ENCODE measurements around the gene ANXA6.
A peak's percentile ranks its signal among the peaks of the same experiment; 100 is the strongest.

The ANXA6 gene

DNA sequence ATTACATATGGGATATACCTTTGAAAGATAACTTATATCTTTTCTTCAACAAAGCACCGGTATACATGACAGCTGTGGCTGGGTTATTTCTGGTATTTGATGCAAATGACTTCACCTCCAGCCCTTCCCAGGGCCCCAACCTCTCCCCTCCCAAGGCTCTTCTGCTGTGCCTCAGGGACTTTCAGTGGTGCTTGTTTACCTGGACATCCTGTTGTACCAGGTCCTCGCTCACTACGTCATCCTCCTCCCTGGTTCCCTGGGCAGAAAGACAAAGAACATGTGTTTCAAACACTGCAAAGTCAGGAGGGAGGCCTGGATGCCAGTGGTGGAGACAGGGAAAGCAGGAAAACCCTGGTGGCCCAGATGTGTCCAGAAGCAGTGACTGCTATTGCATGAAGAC, 23.4 kb downstream of the ANXA6 start:
- ATAC-seq (no peak), DNase-seq (no peak)
- Mint-ChIP-seq H3K36me3 (ENCODE audit: low read depth) (peaks cover 86% of the 10 kb centered on the region), H3K27me3 (no peaks in the 10 kb centered on the region), H3K9me3 (no peaks in the 10 kb centered on the region), H3K4me1 (peaks cover 72% of the 10 kb centered on the region), H3K4me3 (no peak overlapping the region), H3K27ac (no peak overlapping the region)

DNA sequence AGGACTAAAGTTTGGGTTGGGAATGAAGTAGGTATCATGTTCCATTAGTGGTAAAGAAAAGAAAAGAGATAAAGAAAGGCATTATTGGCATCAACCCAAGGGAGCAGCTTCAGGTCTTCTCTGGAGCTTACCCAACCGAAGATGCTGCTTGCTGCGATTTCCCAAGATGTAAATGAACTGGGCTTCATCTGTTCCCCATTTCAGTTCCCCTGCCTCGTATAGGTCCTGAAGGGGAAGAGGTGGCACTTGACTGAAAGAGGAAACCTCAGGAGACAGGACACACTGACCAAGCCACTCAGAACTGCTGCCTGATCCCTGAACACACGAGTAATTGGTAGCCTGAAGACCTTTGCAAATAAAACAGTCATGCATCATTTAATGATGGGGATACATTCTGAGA, 24.6 kb downstream of the ANXA6 start:
- DNase-seq (no peak), ATAC-seq (no peak)
- peaks cover 86% of the 10 kb centered on the region for H3K36me3 Mint-ChIP-seq (ENCODE audit: low read depth)
- H3K4me1 Mint-ChIP-seq: peaks cover 72% of the 10 kb centered on the region
- H3K27ac Mint-ChIP-seq: no peak overlapping the region
- H3K4me3 Mint-ChIP-seq: no peak overlapping the region
- H3K27me3 Mint-ChIP-seq: no peaks in the 10 kb centered on the region
- no peaks in the 10 kb centered on the region for H3K9me3 Mint-ChIP-seq

DNA sequence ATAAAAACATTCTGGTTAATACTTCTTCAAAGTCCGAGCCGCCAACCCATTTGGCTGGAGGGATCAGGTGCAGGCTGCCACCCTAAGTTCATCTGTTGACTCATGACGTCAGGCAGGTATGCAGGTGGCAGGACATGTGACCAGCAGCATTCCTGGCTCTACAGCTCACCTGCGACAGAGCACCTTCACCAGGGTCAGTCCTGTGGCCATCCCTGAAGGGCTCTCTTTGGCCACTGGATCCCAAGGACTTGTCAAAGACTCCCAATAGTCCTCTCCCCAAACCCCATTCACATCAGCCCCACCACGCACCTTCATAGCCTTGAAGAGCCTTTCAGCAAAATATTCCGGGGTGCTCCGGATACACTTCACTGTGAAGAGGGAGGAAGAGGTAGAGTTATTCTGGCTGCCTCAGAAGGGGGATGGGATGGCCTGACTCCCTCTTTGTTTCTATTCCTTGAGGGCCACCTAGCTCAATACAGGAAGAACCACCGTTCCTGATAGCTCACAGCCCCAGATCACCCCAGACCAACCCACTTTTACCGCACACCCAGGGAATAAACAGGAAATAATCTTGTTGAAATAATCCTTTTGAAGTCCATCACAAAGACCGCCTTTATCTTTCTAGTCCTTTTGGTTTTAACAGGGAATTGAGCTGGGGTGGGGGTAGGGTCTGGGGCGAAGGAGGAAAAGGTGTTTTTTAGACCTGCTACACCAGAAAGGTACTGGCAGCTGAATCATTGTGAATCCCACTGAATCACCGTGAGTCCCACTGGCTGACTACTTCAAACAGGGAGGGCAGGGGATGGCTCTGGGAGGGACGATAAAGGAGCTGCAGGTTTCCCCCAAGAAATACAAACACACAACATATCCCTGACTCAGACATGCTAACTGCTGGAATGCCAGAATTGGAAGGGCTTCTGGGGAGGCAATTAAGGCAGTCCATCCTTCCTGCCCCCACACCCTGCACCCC, 26.4 kb downstream of the ANXA6 start:
- no peak overlapping the region for H3K4me3 Mint-ChIP-seq
- peaks cover 84% of the 10 kb centered on the region for H3K36me3 Mint-ChIP-seq (ENCODE audit: low read depth)
- peak overlapping the region; percentile 83 for H3K27ac Mint-ChIP-seq
- no peaks in the 10 kb centered on the region for H3K27me3 Mint-ChIP-seq
- peaks cover 81% of the 10 kb centered on the region for H3K4me1 Mint-ChIP-seq
- DNase-seq (no peak), ATAC-seq (peak; percentile 26)
- no peaks in the 10 kb centered on the region for H3K9me3 Mint-ChIP-seq

DNA sequence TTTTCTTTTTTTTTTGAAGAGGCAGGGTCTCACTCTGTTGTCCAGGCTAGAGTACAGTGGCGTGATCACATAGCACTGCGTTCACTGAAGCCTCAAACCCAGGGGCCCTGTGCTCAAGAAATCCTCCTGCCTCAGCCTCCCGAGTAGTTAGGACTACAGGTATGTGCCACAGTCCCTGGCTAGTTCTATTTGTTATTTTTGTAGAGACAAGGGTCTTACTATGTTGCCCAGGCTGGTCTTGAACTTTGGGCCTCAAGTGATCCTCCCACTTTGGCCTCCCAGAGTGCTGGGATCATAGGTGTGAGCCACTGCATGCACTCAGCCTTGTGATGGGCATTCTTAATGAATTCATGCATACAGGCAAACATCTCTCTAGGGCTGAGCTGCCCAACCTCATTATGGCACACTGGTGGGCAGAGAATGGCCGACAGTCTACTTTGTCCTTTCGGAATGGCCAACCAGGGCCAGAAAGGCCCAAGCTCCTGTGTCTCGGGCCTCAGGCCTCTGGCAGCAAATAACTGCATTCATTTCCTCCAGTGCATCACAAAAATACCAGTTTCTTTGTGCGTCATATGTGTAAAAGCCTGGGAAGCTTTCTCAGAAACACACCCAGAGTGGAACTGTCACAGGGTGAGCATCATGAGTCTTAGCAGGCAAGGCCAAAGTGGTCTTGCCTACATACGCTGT, 27.2 kb downstream of the ANXA6 start:
- Mint-ChIP-seq H3K4me3 (no peak overlapping the region), H3K27ac (no peak overlapping the region), H3K9me3 (no peaks in the 10 kb centered on the region), H3K36me3 (ENCODE audit: low read depth) (peaks cover 85% of the 10 kb centered on the region), H3K4me1 (peaks cover 86% of the 10 kb centered on the region), H3K27me3 (no peaks in the 10 kb centered on the region)
- ATAC-seq: no peak
- DNase-seq: no peak

DNA sequence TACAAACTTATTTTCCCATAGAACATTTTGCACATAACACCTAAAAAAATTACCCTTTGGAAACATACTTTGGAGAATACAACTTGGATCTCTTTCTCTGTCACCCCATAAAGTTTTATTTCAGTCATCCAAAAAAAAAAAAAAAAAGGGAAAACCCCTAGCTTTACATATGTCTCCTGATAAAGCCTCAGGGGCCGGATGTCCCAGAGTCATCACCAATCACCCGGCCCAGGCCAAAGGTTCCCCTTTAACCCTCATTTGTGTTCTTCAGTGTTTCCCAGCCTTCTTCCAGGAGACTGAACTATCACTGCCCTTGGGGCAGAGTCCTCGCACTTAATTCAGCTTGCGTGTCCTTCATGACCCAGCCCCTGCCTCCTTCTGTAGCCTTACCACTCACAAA, 28.8 kb downstream of the ANXA6 start:
- Mint-ChIP-seq H3K36me3 (ENCODE audit: low read depth) (peaks cover 87% of the 10 kb centered on the region), H3K4me1 (peaks cover 88% of the 10 kb centered on the region), H3K27me3 (no peaks in the 10 kb centered on the region), H3K9me3 (no peaks in the 10 kb centered on the region), H3K27ac (peak overlapping the region; percentile 77), H3K4me3 (no peak overlapping the region)
- no peak for ATAC-seq
- DNase-seq: no peak

DNA sequence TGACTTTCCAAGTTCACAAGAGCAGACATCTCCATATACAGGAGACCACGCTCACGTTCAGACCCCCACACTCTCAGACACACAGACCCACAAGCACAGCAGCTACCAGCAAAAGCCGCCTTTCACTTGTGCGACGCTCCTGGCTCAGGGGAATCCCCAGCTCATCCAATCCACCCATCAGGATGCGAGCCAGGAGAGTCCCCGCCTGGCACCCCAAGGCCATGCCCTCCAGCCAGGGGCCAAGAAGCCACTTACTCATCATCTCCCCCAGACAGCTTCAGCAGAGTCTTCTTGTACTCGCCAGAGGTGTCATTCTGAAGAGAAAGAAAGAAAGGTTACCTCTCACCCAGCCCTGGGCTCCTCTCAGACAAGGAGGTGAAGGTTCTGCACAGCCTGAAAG, 29.7 kb downstream of the ANXA6 start:
- no peak for DNase-seq
- no peak for ATAC-seq
- H3K36me3 Mint-ChIP-seq (ENCODE audit: low read depth): peaks cover 87% of the 10 kb centered on the region
- no peaks in the 10 kb centered on the region for H3K27me3 Mint-ChIP-seq
- H3K27ac Mint-ChIP-seq: peak overlapping the region; percentile 70
- H3K4me1 Mint-ChIP-seq: peaks cover 89% of the 10 kb centered on the region
- no peaks in the 10 kb centered on the region for H3K9me3 Mint-ChIP-seq
- no peak overlapping the region for H3K4me3 Mint-ChIP-seq

DNA sequence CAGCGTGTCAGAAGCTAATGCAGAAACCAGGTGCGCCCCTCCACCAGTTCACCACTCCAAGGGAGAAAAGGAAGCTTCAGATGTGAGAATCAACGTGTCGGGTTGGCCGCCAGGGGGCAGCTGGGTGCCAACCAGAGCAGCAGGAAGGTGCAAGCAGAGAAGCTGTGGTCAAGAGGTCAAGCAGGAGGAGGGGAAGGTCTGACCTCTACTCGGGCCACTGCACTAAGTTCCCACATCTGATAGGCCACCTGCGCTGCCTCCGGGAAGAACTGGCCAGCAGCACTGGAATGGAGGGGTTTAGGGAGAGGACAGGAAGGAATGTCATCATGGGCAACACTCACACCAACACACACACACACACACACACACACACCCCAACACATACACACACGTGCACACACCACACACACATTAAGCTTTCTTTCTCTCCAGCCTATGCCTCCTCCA, 31.4 kb downstream of the ANXA6 start:
- no peak for ATAC-seq
- Mint-ChIP-seq H3K36me3 (ENCODE audit: low read depth) (peaks cover 86% of the 10 kb centered on the region), H3K4me3 (no peak overlapping the region), H3K4me1 (peaks cover 80% of the 10 kb centered on the region), H3K9me3 (no peaks in the 10 kb centered on the region), H3K27ac (peak overlapping the region; percentile 92), H3K27me3 (no peaks in the 10 kb centered on the region)
- DNase-seq: peak; percentile 70

DNA sequence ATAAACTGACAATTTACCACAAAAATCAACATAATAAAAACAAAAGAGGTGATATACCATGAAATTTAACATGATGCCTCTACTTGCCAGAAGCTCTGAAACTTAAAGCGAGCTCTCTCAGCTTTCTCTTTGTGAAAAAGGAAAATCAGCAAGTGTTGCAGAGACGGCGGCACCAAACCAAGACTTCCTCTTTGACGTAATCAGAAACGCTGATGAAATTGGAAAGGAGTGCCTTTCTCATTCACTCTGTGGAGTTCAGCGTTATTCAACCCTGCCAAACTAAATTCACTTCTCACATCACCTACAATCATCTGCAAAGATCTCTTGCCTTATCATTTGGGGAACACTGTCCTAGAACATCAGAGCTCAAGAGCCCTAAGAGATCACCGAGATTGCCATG, 32.2 kb downstream of the ANXA6 start:
- Mint-ChIP-seq H3K4me1 (peaks cover 76% of the 10 kb centered on the region), H3K27me3 (no peaks in the 10 kb centered on the region), H3K36me3 (ENCODE audit: low read depth) (peaks cover 86% of the 10 kb centered on the region), H3K27ac (peak overlapping the region; percentile 92), H3K9me3 (no peaks in the 10 kb centered on the region), H3K4me3 (peak overlapping the region; percentile 13)
- no peak for DNase-seq
- peak; percentile 9 for ATAC-seq

DNA sequence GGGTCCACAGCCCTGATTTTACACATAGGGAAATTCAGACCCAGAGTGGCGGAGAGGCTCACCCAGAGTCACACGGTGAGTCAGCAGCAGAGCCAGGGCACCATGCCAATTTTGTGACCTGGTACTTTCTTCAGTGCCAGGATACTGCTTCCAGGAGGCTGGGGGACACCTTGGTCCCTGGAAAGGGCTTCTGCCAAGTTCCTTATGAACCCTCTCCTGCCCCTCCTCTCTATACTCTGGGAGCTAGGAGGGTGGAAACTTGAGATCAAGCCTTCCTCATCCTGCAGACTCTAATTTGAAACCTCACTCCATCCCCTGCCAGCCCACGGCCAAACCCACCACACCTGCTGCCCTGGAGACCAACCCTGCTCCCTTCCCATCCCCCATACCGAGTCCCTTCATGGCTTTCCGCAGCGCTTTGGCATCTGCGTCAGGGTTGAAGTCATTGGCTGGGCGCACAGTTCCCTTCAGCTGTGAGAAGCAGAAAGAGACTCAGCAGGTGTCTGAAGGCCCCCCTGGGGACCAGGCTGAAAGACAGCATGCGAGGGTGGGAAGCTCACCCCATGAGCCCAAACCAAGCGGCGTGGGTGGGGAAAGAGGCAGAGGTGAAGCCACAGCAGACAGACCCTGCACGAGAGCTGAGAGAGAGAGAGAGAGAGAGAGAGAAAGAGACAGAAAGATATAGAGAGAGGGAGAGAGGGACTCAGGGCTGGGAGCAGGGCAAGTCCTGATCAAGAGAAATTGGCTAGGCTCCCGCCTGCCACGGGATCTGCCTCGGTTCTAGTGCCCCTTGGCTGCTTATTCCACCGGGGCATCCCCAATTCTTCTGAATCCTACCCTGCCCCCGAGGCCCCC, 33.5 kb downstream of the ANXA6 start:
- Mint-ChIP-seq H3K9me3 (no peaks in the 10 kb centered on the region), H3K4me3 (peak overlapping the region; percentile 68), H3K36me3 (ENCODE audit: low read depth) (peaks cover 87% of the 10 kb centered on the region), H3K27me3 (no peaks in the 10 kb centered on the region), H3K4me1 (peaks cover 66% of the 10 kb centered on the region), H3K27ac (peak overlapping the region; percentile 92)
- DNase-seq (peak; percentile 70), ATAC-seq (peak; percentile 71)

DNA sequence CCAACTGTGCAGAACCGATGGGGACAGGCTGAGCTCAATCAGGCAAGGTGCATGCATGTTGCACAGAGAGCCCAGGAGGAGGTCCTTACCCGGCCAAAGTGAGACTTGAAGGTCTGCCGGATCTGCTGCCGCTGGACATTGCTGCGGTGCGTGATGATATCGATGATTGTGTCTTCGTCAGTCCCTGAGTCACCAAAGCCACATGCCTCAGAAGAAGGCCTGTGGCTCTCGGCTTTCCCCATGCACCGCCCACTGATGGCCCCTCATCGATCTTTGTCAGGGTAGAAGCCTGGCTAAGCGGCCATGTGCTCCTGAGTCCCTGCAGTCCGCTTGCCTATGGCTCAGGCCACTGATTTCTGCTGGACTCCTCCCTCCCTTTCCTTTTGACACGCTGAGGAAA, 34.8 kb downstream of the ANXA6 start:
- ATAC-seq: no peak
- H3K27me3 Mint-ChIP-seq: no peaks in the 10 kb centered on the region
- no peaks in the 10 kb centered on the region for H3K9me3 Mint-ChIP-seq
- peak overlapping the region; percentile 55 for H3K27ac Mint-ChIP-seq
- H3K4me3 Mint-ChIP-seq: no peak overlapping the region
- DNase-seq: no peak
- H3K4me1 Mint-ChIP-seq: peaks cover 53% of the 10 kb centered on the region
- peaks cover 80% of the 10 kb centered on the region for H3K36me3 Mint-ChIP-seq (ENCODE audit: low read depth)

DNA sequence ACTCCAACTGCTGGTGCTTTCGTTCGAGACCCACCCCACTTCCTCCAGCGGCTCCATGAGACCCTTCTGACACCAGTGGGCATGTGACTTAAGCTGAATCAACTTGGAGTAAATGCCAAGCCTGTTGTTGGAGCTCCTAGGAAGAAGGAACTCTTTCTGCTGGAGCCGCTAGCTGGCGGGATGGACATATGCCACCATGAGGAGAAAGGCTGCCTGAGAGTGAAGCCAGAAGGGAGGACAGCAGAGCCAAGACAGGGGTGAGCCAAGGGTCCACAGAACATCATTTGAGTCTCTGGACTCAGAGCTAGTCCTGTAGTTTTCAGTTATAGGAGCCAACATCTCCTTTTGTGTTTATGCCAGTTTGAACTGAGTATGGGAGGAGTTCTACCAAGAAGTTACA, 35.9 kb downstream of the ANXA6 start:
- H3K9me3 Mint-ChIP-seq: no peaks in the 10 kb centered on the region
- peaks cover 45% of the 10 kb centered on the region for H3K4me1 Mint-ChIP-seq
- H3K4me3 Mint-ChIP-seq: no peak overlapping the region
- peaks cover 78% of the 10 kb centered on the region for H3K36me3 Mint-ChIP-seq (ENCODE audit: low read depth)
- ATAC-seq (no peak), DNase-seq (no peak)
- H3K27ac Mint-ChIP-seq: no peak overlapping the region
- no peaks in the 10 kb centered on the region for H3K27me3 Mint-ChIP-seq

DNA sequence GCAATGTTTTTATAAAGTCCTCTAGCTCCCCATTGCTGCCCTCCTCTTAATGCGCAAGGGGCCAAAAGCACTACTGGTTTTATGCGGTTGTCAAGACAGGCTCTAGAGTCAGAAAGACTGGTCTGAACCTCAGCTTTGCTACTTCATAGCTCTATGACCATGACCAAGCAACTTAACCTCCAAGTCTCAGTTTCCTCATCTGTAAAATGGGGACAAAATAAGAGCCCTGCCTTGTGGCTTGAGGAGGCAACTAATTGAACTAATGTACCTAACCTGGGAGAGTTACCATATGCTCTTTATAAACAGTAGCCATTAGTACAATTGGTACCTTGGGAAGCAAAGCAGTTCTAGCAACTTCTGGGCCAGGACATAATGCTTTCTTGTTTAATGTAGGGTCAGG, 36.5 kb downstream of the ANXA6 start:
- no peak overlapping the region for H3K4me3 Mint-ChIP-seq
- peaks cover 40% of the 10 kb centered on the region for H3K4me1 Mint-ChIP-seq
- H3K27ac Mint-ChIP-seq: no peak overlapping the region
- no peak for DNase-seq
- H3K27me3 Mint-ChIP-seq: no peaks in the 10 kb centered on the region
- H3K9me3 Mint-ChIP-seq: no peaks in the 10 kb centered on the region
- ATAC-seq: no peak
- peaks cover 75% of the 10 kb centered on the region for H3K36me3 Mint-ChIP-seq (ENCODE audit: low read depth)

DNA sequence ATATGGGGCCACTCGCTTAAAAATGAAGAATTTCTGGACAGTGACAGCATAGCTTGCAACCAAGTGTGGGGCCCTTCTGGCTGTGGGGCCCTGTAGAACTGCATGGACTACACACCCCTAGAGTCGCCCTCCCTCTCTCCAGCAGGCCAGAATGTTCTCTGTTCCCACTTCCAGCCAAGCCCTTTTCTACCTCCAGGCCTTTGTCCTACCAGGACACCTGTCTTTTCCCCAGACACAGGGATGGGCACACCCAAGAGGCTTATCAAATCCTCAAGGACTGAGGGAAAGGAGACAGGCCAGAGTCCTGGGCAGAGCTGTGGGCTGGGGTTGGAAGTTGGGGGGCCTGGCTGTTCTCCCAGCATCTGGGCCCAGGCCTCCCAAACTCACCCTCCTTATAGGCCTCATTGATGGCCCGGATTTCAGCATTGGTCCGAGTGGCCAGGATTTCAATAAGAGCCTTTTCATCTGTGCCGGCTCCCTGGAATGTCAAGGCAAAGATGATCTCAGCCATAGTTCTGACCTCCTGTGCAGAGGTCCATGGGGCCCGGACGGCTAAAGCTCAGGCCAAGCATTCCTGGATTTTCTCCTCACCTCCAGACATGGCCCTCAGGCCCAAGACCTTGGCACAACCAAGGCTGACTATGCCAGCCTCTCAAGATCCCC, 38.5 kb downstream of the ANXA6 start:
- H3K4me3 Mint-ChIP-seq: no peak overlapping the region
- H3K9me3 Mint-ChIP-seq: no peaks in the 10 kb centered on the region
- H3K36me3 Mint-ChIP-seq (ENCODE audit: low read depth): peaks cover 63% of the 10 kb centered on the region
- no peak for ATAC-seq
- H3K4me1 Mint-ChIP-seq: peaks cover 26% of the 10 kb centered on the region
- H3K27me3 Mint-ChIP-seq: no peaks in the 10 kb centered on the region
- no peak for DNase-seq
- H3K27ac Mint-ChIP-seq: peak overlapping the region; percentile 72
